ELR (cell line): Measurements from ENCODE around the gene BSG.
"Not testable (repeated sequence)": the region's sequence is repeated elsewhere in the genome, so short reads cannot be mapped to it uniquely, and the experiment has no call there.

ENCODE experiments used
- DNase-seq: peaks from one replicate; pipeline ENCODE4 v3.0.0-alpha.2; 2015; ENCODE audit warnings: low read depth

The BSG gene

DNA sequence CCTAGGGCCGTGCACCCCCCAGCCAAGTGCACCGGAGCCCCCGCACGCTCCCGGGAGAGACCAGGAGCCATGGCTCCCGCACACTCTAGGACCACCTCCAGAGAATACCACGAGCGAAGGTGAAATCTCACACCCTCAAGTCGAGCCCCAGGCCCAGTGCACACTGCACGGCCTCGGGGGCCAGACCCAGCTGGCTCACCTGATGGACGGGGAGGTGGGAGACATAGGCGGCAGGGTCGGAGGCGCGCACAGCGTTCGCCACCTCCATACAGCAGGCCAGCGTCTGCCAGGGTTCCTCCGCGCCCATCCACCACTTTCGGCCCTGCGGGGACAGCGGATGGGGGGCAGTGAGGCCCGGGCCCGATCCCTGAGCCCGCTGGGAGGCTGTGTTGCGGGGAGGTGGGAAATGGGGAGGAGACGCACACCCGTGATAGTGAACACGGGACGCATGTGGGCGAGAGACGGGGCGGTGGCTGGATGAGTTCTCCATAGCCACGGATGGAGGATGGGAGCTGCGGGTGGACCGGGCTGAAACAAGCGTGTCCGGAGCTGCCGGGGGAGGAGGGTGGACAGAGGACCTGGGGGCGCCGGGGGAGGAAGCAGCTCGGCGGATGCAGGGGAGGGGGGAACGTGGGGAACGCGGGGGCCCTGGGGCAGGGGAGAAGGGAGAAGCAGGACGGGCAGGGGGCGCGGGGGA is 47.9 kb downstream of the BSG start:
- DNase-seq: no peak

DNA sequence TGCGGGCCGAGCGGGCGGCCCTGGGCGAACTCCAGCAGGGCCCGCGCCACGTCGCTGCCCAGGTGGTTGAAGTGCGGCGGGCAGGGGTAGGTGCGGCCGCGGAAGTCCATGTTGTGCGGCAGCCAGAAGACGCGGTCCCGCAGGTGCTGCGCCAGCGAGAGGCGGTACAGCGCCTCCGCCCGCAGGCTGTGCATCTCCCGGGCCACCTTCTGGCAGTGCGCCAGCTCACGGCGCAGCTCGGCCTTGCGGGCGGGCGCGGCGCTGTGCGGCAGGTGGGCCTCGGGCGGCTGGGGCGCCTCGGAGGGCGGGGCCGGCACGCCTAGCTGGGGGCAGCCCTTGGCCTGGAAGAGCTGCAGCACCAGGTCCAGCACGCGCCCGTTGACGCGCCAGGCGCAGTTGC is 48.8 kb downstream of the BSG start:
- not testable (repeated sequence) for DNase-seq

DNA sequence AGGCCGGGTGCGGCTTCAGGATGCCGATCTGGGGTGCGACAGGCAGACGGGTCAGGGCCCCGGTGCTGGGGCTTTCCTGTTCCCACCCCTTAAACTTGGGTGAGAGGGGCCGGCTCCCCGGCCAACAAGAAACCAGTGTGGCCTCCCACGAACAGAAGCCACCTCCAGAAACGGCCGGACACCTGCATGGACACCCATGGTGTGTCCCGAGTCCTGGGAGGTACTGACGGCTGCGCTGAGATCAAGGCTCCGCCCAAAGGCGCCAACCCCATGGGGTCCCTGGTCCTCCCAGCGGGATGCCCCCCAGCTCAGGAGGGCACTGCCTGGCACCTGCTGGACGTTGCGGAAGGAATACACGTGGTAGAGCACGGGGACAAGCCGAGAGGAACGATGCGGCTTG is 49.4 kb downstream of the BSG start:
- DNase-seq: no peak

DNA sequence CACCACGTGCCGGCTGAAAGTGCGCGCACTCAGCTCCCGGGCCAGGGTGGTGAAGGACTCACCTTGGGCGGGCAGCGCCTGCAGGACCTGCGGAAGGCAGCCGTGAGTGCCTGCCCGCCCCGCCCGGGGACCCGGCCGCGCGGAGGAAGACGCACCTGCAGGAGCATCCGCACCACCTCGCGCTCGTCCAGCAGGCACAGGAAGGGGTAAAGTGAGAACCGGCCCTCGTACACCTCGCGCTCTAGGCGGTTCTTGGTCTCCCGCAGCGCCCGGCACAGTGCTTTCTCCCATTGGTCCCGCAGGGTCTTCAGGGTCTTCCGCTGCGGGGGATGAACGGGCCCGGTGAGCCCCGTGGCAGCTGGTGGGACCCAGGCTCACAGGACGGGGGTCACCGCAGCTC is 50.3 kb downstream of the BSG start:
- DNase-seq: no peak

DNA sequence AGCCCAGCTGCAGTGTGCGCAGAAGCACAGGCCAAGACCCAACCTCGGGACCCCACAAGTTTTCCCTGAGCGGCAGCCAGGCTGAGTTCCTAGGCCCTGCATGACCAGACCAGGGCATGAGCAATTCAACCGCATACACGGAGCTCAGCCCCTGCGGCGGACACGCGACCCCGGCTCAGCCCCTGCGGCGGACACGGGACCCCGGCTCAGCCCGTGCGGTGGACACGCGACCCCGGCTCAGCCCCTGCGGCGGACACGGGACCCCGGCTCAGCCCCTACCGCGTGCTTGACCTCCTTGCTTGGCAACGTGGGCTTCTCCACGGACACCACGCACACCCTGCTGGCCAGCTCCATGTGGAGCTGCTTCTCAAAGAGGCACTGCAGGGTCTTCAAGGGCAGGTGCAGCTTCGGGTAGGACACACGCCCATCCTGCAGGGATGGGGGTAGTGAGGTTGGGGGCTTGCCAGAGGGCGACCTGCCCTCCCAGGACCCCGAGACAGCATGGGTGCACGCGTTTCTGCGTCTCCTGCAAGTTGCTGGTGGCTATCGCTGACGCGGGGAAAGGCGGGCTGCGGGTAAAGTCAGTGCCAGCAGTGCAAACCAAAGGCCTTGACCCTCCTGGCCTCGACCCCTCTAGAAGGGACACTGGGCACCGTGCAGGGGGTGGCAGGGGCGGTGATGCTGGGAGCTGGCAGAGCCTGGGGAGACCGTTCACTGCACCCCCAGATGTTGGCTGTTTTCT is 51.0 kb downstream of the BSG start:
- no peak for DNase-seq

DNA sequence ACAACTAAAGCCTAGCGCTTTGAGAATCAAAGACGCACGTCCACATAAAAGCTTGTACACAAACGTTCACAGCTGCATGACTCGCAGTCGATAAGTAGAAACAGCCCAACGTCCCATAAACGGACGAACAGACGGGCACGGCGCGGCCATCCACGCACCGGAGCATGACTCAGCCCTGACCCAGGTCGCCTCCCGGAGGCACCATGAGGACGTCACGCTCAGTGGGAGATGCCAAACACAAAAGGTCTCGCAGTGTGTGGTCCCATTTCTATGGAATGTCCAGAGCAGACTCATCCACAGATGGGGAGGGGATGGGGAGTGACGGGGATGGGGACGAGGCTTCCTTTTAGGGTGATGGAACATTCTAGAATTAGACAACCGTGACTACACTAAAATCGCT is 51.6 kb downstream of the BSG start:
- DNase-seq: peak; percentile 87

DNA sequence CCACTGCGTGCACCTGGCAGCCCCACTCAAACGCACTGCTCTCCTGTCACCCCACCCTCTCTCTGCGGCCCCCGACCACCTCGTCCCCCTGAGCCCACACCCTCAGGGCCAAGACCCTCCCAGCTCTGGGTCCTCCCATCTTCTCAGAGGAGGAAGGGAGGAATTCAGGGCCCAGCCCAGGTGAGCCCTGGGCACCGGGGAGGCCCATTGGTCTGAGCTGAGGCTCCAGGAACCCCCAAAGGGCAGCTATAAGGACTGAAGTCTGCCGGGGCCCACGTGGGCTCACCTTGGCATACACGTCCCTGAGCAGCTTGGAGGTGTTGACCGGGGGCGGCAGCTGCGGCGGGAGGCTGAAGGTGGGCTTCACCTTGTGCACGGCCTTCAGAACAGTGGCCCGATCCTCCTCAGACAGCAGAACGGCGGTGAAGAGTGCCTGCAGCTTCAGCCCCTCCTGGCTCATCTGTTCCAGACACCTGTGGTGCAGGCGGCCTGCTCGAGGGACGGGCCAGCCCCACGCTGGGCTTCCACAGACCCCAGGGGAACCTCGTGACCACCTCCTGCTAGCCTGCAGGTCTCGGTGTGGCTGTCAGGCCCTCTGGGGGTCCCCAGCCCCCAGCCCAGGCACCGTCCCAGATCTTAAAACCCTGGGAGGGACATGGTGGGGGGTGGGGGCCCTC is 52.2 kb downstream of the BSG start:
- DNase-seq: no peak

DNA sequence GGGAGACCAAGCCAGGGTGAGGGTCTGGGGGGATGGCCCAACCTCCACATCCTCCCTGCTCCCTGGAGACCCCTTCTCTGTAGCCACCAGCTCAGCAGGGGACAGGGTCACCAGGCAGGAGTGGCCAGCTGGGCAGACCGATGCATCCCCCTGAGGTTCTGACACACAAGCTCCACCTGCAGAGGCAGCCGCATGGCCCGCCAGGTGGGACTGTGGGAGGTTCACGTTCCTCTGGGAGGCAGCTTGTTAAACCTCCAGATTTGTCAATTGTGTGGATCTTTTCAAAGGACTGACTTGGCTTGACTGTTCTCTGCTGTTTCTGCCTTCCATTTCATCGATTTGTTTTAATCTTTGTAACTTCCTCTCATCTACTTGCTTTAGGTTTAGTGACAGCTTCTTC is 52.9 kb downstream of the BSG start:
- no peak for DNase-seq

DNA sequence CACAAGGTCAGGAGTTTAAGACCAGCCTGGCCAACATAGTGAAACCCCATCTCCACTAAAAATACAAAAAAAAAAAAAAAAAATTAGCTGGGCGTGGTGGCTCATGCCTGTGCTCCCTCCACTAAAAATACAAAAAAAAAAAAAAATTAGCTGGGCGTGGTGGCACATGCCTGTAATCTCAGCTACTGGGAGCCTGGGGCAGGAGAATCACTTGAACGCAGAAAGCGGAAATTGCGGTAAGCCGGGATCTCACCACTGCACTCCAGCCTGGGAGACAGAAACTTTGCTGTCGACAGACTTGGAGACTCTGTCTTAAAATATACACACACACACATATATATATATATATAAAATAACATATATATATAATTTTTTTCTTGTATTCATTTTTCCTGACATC is 54.2 kb downstream of the BSG start:
- not testable (repeated sequence) for DNase-seq

DNA sequence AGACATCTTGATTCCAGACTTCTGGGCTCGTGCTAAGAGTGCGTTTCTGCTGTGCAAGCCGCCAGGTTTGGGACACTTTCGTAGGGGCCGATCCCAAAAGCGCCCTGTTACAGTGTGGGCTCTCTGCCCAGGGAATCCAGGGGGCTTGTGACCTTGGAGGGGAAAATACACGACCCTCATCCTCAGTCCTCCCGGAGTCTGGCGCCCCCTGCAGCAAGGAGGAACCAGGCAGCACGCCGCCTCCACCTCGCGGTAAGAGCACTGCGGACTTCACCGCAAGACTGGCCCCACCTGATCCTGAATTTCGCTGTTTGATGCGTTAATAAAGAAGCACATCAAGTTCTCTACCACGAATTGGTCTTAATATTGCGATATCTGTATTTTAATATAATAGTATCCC is 55.8 kb downstream of the BSG start:
- DNase-seq: peak; percentile 28

DNA sequence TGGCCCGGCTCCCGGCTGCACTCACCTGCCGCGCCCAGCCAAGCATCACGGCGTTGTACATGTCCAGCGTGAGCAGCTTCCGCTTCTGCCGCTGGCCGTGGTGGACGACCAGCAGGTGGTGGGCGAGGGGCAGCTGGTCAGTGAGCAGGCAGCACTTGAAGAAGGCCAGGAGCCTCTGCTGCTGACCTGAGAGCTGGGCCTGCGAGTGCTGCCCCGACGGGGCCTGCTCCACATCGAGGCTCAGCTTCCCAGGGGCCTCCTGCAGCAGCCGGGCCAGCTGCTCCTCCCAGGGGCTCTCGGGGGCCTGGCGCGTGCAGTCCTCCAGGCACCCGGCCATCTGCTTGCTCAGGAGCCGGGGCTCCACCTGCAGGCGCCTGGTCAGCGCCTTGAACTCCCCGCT is 57.1 kb downstream of the BSG start:
- DNase-seq: not testable (repeated sequence)

DNA sequence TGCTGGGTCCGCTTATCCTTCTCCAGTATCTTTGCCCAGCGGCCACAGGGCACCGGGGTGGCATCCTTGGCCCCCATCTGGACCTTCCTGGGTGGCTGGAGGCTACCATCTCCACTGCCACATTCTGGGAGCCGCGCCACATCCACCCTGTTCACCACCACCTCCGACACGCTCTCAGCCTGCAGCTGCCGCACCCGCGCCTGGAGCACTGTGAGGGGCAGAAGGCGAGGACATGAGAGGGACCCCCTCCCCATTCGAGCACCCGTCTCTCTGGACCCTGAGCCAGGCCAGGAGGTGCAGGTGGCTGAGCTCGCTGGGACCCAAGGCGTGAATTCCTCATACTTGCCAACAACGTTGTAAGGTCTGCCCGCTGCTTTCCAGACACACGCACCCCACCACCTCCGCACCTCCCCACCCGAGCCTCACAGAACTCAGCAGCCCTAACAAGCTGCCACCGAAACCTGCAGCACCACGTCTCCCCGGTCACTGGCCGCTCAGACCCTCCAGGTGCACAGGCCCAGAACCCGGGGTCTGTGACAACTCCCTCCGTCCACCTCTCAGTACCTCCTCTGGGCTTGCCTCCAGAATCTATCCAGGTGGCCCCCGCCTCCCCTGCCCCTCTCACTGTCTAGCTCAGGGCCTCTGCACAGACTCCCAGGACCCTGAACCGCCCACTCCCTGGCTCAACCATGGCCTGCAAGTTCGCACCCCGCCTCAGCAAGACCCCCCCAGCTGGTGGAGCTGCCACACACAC is 57.7 kb downstream of the BSG start:
- DNase-seq: no peak

DNA sequence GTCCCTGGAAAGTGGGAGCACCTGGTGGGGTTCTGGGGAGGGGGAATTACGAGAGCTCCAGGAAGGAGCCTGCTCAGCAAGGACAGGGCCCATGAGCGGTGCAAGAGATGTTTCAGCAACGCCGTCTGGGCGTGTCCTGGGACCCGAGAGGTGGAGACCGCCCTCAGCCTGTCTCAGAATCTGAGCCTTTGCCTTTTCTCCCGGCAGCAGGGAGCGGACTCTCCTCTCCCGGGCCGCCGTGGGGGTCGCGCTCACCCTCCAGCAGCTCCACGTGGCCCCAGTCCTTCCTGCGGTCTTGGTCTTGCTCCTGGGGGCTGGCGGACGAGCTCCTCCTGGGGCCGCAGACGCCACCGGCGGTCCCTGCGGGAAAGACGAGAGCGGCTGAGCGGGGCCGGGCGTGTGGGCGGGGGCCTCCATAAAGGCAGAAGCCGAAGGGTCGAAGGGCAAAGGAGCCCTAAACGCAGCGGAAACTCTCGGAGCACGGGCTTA is 60.2 kb downstream of the BSG start:
- peak; percentile 78 for DNase-seq
